ENCODE results near the gene ZNF679.
"Not testable (repeated sequence)": the region's sequence is repeated elsewhere in the genome, so short reads cannot be mapped to it uniquely, and the experiment has no call there.

ZNF679 gene

GRCh38 chr7:64312826-64313225, 84.6 kb downstream of the ZNF679 start:
- no peak for DNase-seq

GRCh38 chr7:64313740-64314491, 85.6 kb downstream of the ZNF679 start, which contains the start of gene ZNF736:
Gene ZNF736 (plus strand): TSS chr7:64313961. CDS start chr7:64314151, 190 bp downstream.
- peak; percentile 92 to 94 for DNase-seq

- no peak for DNase-seq
These were observed 86.3 kb downstream of the ZNF679 start for GRCh38 chr7:64314566-64314965.

GRCh38 chr7:64316031-64316742, 87.9 kb downstream of the ZNF679 start:
- not testable (repeated sequence) for DNase-seq

Data from inflammatory macrophage treated with lipopolysaccharide for 1 hour (primary cell).